PC-9 (cell line): ENCODE data around the gene CFAP61.

Experiments used
- EZH2 ChIP-seq: fragments of 200-600 bp; sonication (generic); IDR thresholded peaks from 2 replicates; pipeline ENCODE4 v1.8.0; 2017; ENCODE audit warnings: antibody characterized with exemption, low read depth
- TF ChIP-seq, protein P1 (sequence below): fragments of 200-600 bp; sonication (generic); conservative IDR thresholded peaks from 2 replicates; pipeline ENCODE4 v1.6.1; 2017; ENCODE audit warnings: mixed run types, antibody characterized with exemption, mild to moderate bottlenecking, moderate library complexity

DNA sequence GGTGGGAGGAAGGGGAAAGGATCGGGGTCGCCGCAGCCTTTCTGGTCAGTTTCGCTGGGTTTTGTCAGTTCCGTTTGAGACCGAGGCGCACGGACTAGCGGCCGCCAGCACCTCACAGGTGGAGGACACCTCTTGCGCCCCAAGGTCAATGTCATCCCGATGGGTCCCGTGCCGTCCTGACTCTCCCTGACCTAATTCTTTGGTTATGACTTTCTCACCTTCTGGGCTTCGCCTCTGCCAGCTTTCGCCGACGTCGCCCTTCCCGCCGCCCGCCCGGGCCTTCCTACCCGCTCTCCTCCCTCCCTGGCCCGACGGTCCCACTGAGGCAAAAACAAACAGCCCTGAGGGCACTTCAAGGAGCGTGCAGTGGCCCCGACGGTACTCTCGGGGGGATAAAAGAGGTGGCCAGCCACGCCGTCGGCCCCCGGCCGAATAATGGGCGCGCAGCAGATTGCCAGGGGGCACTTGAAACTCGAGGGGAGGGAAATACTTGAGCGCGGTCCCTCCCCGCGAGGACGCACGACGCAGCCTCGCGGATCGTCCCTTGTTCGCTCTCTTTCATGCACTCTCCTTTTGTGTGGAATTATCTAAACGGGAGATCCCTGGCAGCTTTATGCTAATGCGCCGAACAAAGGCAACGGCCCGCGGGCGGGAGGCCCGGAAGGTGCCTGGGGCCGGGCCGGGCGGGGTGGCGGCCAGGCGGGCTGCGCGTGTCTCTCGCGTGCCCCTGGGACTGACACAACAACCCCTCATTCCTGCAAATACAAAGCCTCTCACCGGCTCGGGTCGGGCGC, 311.7 kb downstream of the CFAP61 start:
- TF ChIP-seq, protein P1, sequence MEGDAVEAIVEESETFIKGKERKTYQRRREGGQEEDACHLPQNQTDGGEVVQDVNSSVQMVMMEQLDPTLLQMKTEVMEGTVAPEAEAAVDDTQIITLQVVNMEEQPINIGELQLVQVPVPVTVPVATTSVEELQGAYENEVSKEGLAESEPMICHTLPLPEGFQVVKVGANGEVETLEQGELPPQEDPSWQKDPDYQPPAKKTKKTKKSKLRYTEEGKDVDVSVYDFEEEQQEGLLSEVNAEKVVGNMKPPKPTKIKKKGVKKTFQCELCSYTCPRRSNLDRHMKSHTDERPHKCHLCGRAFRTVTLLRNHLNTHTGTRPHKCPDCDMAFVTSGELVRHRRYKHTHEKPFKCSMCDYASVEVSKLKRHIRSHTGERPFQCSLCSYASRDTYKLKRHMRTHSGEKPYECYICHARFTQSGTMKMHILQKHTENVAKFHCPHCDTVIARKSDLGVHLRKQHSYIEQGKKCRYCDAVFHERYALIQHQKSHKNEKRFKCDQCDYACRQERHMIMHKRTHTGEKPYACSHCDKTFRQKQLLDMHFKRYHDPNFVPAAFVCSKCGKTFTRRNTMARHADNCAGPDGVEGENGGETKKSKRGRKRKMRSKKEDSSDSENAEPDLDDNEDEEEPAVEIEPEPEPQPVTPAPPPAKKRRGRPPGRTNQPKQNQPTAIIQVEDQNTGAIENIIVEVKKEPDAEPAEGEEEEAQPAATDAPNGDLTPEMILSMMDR: no peak
- no peak for TF ChIP-seq EZH2
